Stimulated activated CD4-positive, alpha-beta T cell treated with anti-CD3 and anti-CD28 coated beads, TNF-alpha, amount 100 ng/mL, for 48 hours (primary cell): ENCODE results near the gene ARID2.

Source experiments
- DNase-seq, 3 donors: peaks; one replicate each; pipeline ENCODE4 v3.0.0-alpha.2; 2020; ENCODE audit warnings: low read depth in 3 of 3

Gene ARID2

DNA sequence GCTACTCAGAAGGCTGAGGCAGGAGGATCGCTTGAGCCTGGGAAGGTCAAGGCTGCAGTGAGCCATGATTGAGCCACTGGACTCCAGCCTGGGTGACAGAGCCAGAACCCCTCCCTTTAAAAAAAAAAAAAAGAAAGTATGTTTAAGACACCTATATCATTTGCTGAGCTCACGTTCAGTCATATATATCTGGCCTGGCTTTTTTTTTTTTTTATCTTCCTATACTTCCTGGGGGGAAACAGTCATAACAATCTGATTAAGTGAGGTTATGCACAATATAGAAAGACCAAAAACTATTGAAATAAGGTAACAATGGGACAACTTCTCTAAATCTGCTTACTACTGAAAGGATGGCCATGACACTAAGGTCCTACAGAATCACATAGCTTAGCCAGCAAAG, 9.4 kb upstream of the ARID2 start:
- DNase-seq = no peak

DNA sequence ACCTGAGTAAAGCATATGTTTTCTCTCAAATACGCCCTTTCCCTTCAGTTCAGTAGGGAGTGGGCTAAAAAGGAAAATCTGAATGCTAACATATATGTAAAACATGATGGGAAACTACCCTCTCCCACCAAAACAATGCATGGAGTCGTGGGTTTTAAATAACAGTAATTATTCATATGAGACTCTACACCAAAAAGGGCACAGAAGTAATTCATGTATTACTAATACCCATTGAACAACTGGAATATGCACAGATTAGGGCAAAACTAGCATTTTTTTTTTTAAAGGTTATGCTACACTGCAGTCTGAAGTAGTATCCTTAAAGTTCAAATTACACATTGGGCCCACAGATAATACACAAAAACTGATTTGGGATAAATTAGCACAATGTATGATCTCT, 8.1 kb upstream of the ARID2 start:
- no peak for DNase-seq

DNA sequence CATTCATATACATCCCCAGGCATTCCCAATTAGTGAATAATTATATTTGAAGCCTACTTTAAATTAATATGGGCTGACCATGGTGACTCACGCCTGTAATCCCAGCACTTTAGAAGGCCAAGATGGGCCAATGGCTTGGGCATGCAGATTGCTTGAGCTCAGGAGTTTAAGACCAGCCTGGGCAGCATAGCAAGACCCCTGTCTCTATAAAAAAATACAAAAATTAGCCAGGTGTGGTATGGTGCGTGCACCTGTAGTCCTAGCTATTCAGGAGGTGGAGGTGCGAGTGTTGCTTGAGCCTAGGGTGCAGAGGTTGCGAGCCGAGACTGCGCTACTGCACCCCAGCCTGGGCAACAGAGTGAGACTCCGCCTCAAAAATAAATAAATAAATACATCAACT, 7.6 kb upstream of the ARID2 start:
- no peak for DNase-seq

DNA sequence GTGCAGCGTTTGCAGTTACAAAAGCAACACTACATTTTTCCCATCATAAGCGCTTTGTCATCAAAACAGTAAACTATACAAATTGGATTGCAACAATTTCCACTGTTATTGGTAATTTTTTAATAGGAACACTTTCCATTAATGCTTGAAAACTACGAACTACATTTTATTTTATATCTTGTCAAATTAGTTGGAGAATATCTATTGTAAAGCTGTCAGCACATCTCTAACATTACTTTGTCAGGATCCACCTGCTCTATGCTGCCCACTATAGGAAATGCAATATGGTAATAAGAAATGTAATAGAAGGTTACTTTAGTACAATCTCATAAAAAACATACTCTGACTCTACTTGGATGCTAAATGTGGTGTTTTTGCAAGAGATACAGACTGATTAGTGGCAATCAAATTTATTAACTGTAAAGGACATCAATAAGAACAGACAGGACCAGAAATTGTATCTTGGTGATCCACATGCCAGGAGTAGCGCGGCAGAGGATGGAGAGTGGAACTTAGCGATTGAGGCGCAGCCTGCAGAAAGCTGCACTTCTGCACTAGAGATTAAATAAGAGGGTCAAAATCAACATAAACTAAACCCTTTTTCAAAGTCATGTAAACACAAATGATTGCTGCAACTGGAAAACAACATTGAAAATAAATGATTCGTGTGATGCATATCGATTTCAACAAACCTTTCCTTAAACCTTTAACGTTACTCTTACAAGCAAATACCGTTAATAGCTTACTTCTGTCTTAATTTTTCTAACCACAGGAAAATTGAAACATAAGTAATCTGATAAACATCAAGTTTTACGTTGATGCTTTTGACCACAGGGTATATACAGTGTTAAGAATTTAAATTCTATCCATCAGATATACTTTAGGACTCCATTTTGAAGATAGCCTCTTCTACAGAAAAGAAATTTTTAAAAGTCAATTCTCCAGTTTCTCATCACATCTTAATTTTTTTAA, 3.6 kb upstream of the ARID2 start:
- peak in 1 of 3 donors; percentile 20 for DNase-seq

DNA sequence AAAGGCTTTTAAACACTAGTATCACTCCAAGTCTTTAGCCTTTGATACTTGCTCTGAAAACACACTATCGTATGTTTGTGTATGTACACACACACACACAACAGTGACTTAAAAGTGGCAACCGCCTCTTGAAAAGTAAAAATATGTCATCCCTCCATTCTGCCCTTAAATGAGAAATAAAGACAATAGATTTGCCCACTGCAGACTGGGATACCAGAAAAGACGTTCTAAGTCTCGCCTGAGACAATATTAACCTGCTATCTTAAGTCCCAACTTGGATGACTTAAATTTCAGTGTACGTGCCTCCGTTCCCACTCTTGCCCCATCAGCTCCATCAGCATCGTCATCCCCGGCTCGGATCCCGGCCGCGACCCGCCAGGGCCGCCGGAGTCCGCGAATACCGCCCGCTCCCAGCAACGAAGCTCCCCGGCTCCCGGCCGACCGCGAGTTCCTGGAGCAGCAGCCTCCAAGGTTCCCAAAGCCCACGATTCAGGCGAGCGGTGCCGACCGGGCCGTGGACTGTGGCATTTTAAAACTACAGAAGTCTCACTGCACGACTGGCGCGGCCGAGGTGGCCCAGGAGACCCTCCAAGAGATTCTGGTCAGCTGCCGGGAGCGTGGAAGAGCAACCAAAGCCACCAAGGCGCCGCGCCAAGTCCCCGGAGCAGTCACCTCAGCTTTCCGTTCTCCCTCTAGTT, 2.8 kb upstream of the ARID2 start:
- DNase-seq = peak in 1 of 3 donors; percentile 10

DNA sequence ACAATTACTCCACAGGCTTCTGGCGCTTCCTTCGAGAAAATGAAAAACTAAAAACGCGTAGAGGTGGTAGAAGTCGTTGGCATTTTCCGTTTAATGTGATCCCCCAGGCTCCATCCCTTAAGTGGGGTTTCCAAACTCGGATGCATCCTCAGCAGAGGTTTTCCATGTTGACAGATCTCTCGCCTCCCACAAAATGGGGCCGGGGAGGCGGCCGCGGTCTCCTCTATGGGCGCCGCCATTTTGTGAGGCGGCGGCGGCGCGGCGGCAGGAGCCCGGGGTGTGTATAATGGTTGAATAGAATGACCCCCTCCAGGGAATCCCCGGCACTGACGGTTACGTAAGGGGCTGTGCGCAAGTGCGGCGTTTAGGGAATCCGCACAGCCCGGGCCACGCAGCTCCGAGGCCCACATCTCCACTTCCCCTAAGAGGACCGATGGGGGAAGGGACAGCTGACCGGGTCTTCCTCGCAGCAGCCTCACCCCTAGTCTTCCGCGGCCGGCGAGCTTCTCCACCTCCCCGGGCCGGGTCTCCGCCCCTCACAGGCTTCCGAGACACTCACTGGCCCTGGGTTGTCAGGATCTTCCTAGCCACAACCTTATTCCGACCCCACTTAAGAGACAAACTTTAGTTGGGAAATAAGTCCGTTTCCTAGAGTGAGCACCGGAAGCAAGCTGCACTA, 2.1 kb upstream of the ARID2 start:
- peak; percentile 68 to 83 (median 70) for DNase-seq

DNA sequence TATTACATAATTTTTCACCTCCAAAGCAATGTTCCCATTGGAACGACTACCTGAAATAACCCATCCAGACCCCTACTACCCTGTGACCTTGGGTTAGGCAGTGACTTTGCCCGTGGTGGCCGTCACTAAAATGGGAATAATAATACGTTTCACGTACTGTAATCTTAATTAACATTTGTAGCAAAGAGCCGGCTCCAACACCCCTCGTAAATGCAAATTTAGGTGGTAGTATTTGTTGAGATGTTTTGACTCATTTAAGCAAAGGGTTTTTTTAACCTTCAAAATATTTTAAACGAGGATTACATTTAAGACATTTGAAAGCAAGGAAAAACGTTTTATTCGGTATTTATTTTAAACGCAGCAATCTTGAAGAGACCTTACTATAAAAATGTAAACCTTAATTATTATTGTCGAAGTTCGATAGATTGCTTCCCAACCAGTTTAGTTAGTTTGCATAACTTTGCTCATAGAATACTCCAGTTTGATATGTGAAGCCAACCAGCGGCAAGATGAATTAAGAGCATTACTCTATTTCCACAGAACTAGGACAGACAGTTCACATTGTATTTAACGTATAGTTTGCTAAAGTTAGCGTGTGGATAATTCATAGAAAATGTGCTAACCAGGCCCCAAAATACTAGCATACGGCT, 1.4 kb upstream of the ARID2 start:
- DNase-seq = no peak

DNA sequence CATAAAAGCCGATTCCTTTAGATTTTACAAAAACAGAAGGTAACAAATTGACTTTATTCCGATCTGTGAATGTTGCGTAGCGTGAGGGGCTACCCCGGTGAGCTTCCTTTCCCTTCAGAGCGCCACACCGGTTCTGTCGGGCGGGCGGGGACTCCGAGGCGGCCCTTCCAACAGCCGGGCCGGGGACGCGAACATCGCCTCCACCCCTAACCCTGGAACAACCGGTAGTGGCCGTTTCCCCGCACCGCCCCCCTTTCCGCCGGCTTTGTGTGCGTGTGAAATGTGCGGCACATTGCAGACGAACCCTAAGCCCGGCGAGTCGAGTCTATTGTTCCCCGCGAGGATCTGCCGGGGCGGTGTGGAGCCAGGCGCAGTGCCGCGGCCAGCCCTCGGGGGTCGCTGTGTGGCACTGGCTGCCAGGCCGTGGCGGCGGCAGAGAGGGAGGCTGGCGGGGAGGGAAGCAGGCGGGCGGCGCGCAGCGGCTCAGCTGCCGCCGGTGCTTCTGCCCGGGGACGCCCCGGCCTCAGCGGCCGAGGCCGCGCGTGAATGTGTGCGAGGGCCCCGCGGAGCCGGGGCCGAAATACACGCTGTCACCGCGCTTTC, 775 bp upstream of the ARID2 start:
- DNase-seq = peak; percentile 88 to 91 (median 90)

DNA sequence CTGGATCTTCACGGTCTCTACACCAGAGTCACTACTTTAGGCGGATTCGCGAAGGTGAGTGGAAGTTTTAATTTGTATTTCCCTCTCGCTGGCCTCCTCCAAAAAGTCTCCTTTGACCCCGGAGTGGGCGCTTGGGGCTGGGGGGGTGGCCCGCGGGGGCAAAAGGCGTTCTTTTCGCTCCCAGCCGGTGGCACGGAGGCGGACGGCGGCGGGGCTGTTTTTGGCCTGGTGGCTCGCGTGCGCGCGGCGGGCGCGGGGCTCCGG, 510 bp downstream of the ARID2 start:
- DNase-seq = peak in 2 of 3 donors; percentile 12 to 41

DNA sequence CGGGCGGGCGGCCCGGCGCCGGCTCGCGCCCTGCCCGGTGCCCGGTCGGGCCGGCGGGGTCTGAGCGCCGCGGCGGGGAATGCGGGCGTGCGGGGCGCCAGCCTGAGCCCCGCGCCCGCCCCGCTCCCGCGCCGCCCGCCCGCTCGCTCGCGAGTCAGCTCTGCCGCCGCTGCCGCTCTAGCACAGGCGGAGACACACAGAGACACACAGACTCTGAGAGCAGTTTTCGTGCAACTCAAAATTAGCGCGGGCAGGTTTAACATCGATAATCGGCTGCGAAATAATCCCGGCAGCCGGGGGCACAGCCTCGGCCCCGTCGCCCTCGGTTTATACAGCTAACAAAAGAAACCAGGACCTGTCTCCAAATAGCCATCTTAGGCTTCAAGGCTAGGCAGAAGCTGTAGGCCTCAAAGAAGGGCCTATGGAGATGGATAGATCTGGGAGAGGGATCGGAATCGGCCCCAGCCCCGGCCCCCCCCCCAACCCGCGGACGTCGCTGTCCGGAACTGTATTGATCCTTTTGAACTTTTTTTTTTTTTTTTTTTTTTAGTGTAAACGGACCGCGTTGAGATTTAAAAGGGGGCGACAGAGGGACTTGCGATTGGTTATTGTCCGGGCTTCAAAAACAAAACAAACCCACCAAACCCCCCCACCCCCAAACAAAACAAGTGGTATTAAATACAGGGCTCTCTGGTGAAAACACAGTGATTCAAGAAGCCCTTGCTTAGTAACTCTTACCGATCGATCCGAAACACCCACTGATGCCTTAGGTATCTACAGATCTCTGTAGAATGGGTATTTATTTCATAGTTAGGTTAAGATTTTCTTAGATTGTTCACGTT, 1.1 kb downstream of the ARID2 start:
- peak; percentile 27 to 40 (median 38) for DNase-seq

DNA sequence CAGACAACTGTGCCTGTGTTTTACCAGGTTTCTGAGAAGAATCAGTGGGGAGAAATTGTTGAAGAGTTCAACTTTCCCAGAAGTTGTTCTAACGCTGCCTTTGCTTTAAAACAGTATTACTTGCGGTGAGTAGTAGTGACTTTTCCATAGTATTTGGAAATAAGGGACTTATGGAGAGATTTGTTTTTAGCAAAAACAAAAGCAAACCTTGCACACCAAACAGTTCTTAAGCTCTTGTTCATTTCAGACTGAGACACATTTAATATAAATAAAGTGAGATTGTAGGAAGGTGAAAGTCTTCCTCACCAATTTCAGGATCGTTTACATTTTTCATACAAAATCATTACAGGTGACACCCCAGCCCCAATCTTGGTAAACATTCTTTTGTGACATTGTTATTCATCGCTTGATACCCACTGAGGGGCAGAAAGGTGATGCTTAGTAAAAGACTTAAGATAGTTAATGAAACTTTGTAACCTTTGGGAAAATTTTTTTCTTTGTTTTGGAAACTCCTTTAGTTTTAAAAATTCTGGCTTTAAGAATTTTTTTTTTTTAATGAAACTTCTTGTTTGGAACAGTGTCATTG, 1.8 kb downstream of the ARID2 start:
- DNase-seq = no peak

DNA sequence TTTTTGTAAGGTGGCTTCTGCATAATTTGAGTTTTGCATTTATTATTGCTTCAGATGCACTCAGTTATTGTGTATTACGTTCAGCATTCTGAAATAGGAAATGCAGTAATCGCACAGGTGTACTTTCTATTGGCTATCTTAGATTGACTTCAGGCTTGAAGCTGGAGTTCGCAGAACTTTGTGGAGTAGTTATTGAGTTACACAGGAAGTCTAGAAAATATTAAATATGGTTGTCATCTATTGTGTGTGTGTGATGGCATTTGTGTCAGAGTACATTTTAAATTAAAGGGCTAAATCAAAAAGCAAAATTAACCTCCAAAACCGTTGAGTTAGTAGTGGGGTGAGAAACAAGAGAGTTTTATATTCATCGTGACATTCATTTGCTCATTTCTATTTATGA, 2.7 kb downstream of the ARID2 start:
- DNase-seq = no peak

DNA sequence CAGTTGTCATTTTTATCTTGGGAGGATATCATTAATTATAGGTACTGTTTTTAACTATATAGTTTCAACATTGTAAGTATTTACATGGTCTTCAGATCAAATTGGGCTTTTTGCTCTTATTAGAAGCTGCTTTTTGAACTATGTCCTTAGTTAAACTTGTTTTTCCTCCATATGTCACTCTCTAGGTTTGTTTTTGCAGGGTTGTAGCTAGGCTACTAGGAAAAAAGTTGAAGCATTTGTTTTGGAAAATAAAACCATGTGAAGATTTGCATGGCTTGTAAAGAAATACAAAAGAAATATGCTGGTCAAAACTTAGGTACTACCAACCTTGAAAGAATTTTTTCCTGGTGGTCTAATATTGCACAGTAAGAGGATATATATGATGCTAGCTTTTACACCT, 3.4 kb downstream of the ARID2 start:
- DNase-seq = no peak

DNA sequence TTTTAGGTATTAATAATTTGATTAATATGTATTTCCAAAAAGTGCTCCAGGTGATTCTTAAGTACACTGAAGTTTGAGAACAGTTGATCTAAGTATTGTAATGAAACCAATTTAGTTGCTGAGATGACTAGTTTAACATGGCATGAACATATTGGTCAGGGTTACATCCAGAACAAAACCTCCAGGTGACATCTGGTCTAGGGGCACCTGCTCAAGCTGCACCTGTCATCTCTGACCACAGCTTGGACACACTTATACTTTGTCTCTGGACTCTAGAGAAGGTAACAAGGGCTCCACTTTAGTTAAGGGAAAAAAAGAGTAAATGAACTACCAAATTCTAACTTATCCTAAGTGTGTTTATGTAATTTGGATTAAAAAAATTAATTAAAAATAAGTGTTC, 8.1 kb downstream of the ARID2 start:
- DNase-seq = no peak

DNA sequence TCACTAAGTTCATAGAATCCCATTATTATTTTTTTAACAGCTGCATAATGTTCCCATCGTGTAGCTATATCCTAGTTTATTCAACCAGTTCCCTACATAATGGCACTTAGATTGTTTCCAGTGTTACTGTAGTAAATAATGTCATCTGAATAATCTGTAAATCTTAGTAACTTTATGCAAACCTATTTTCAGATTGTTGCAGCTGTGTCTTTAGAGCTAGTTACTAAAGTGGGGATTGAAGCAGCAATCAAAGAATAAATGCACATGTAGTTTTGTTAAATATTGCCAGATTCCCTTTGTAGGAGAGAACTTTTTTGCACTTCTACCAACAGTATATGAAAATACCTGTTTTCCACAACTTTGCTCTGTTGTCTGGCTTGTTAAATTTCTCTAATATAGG, 13.1 kb downstream of the ARID2 start:
- no peak for DNase-seq

DNA sequence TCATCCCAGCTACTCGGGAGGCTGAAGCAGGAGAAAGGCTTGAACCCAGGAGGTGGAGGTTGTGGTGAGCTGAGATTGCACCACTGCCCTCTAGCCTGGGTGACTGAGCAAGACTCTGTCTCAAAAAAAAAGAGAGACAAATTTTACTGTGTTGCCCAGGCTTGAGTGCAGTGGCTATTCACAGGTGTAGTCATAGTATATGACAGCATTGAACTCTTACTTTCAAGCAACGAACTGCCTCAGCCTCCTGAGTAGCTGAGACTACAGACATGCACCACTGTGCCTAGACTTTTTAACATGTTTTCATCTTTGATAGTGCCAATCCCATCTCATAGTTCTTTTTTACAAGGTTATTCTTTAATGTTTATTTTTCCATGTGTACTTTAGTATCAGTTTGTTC, 13.7 kb downstream of the ARID2 start:
- DNase-seq = no peak

DNA sequence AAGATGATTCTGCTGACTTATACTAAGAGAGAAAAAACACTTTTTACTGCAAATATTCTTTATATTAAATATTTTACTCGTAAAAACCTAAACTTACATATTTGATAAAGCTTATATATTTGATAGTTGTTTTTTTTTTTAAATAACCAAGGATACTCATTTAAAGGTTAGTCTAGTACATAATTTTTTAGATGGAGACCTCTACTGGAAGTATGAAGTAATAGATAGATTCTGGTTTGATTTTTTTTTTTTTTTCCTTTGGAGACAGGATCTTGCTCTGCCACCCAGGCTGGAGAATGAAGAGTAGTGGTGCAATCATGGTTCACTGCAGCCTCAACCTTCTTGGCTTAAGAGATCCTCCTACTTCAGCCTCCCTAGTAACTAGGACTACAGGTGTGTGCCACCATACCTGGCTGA, 16.4 kb downstream of the ARID2 start:
- no peak for DNase-seq

DNA sequence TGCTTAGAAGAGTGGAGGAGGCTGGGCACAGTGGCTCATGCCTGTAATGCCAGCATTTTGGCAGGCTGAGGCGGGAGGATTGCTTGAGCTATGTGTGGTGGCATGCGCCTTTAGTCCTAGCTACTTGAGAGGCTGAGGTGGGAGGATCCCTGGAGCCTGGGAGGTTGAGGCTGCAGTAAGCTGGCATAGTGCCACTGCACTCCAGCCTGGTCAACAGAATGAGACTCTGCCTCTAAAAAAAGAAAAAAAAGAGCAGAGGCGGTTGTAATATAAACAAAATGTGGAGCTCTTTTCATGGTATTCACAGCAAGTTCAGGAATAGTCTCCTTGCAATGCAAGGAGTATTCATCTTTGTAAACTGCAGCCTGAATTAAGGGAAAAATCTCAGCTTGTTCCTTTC, 27.2 kb downstream of the ARID2 start:
- no peak for DNase-seq

DNA sequence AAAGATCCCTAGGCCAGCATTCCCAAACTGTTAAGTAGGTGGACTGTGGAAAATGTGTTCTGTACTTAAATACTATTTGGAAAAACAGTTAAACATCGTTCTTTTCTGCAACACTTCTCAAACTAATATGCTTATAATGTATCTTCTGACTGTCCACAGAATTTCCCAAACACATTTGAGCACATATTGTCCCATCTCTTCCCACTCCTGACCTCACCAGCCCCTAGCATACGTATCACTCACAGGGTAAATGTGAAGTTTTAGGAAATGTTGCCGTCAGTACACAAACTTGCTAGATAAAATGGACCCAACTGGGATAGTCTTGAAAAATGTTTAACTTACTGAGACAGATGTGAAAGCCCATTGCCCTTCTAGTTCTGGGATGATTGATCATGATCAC, 27.7 kb downstream of the ARID2 start:
- DNase-seq = no peak

DNA sequence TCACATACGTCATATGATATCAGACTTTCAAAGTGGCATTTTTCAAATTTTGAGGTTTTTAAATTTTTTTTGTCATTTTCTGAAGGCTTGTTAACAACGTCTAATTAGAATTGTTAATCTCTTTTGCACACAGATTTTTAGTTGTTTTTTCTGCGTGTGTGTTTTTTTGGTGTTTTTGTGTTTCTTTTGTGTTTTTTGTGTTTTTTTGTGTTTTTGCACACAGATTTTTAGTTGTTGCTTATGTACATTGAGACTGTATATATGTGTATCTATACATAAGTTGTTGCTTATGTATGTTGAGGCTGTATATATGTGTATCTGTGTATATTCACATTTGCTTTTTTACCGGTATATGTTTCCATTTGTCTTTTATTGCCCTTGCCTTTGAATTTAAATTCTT, 30.8 kb downstream of the ARID2 start:
- no peak for DNase-seq
